ENCODE measurements around the gene OSBP2.

- TF ChIP-seq, protein P1, sequence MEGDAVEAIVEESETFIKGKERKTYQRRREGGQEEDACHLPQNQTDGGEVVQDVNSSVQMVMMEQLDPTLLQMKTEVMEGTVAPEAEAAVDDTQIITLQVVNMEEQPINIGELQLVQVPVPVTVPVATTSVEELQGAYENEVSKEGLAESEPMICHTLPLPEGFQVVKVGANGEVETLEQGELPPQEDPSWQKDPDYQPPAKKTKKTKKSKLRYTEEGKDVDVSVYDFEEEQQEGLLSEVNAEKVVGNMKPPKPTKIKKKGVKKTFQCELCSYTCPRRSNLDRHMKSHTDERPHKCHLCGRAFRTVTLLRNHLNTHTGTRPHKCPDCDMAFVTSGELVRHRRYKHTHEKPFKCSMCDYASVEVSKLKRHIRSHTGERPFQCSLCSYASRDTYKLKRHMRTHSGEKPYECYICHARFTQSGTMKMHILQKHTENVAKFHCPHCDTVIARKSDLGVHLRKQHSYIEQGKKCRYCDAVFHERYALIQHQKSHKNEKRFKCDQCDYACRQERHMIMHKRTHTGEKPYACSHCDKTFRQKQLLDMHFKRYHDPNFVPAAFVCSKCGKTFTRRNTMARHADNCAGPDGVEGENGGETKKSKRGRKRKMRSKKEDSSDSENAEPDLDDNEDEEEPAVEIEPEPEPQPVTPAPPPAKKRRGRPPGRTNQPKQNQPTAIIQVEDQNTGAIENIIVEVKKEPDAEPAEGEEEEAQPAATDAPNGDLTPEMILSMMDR (IDR thresholded peaks at IDR 0.05; ENCODE audit: low read depth, low read length, poor library complexity, severe bottlenecking) = no peak
- TF ChIP-seq EZH2phosphoT487 (IDR thresholded peaks at IDR 0.05; ENCODE audit: borderline replicate concordance, low read length) = no peak
These were observed 233.1 kb downstream of the OSBP2 start for GRCh38 chr22:30927806-30928205.
